ENCODE measurements around the gene OGG1.

The OGG1 gene

GRCh38 chr3:9781978-9782603 is 32.3 kb downstream of the OGG1 start:
- no peak for TF ChIP-seq CTCF (IDR thresholded peaks at IDR 0.05; ENCODE audit: insufficient read depth, low read depth, low read length, missing control alignments)
- no peak for DNase-seq (ENCODE audit: low read depth)
- no peak overlapping the region for H3K4me3 ChIP-seq (ENCODE audit: low read depth, low read length)

DNA sequence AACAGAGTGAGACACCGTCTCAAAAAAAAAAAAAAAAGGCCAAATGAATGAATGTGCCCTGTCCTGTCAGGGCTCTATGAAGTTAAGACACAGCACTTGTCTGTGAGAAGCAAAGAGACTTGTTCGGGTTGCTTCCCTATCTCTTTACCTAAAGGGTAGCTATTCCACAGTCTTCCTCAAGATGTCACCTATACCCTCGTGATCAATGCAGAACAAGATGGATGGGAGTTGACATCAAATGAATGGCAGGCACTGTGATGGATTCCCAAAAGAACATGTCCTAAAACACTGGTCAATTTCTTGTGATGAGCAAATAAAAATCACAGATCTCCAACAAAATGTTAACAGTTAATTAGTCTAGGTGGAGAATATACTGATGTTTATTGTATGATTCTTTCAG is 33.0 kb downstream of the OGG1 start:
- no peak for DNase-seq (ENCODE audit: low read depth)
- H3K4me3 ChIP-seq (ENCODE audit: low read depth, low read length) = no peak overlapping the region
- peak; percentile 14 for TF ChIP-seq CTCF (IDR thresholded peaks at IDR 0.05; ENCODE audit: insufficient read depth, low read depth, low read length, missing control alignments)

GRCh38 chr3:9783954-9784353 is 34.2 kb downstream of the OGG1 start:
- no peak overlapping the region for H3K4me3 ChIP-seq (ENCODE audit: low read depth, low read length)
- TF ChIP-seq CTCF (IDR thresholded peaks at IDR 0.05; ENCODE audit: insufficient read depth, low read depth, low read length, missing control alignments) = no peak
- no peak for DNase-seq (ENCODE audit: low read depth)

GRCh38 chr3:9784965-9785364 is 35.2 kb downstream of the OGG1 start:
- DNase-seq (ENCODE audit: low read depth) = no peak
- H3K4me3 ChIP-seq (ENCODE audit: low read depth, low read length) = no peak overlapping the region
- TF ChIP-seq CTCF (IDR thresholded peaks at IDR 0.05; ENCODE audit: insufficient read depth, low read depth, low read length, missing control alignments) = no peak

DNA sequence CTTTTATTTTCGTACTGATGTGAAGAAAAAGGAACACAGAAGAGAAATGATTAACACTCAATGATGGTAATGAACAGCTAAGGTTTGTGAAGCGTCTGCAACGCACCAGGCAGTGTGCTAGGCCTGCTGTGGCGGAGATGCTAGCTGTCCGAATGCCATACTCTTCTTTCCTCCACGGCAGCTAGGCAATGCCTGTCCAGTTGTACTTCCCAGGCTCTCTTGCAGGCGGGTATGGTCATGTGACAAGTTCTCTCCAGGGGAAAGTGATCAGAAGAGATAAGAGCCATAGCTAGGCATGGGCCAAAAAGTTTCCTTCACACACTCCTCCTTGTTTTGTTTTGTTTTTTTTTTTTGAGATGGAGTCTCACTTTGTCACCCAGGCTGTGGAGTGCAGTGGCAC is 35.9 kb downstream of the OGG1 start:
- no peak for TF ChIP-seq CTCF (IDR thresholded peaks at IDR 0.05; ENCODE audit: insufficient read depth, low read depth, low read length, missing control alignments)
- H3K4me3 ChIP-seq (ENCODE audit: low read depth, low read length) = no peak overlapping the region
- DNase-seq (ENCODE audit: low read depth) = no peak

DNA sequence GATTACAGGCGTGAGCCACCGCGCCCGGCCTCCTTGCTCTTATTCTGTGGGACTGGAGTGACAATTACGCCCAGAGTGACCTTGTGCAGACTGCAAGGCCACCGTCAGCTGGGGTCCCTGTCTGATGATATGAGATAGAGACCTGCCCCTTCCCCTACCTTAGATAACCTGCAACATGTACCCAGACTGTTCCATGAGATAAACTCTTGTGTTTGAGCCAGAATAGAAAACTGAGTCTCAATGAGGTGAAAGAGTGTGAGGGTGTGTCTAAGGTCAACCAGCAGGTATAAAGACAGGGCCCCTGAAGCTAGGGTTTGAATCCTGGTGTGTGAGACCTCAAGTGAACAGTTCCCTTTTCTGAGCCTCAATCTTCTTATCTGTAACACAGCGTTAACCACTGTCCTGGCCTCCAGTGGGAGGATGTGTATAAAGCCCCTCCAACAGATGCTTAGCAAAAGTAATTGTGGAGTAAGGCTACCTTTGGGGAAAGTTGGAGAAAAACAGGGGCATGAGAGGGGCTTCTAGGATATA is 36.5 kb downstream of the OGG1 start:
- no peak for TF ChIP-seq CTCF (IDR thresholded peaks at IDR 0.05; ENCODE audit: insufficient read depth, low read depth, low read length, missing control alignments)
- H3K4me3 ChIP-seq (ENCODE audit: low read depth, low read length) = no peak overlapping the region
- DNase-seq (ENCODE audit: low read depth) = no peak
